ENCODE measurements around the gene AGPS.
"Not testable (repeated sequence)": the region's sequence is repeated elsewhere in the genome, so short reads cannot be mapped to it uniquely, and the experiment has no call there.

The AGPS gene

DNA sequence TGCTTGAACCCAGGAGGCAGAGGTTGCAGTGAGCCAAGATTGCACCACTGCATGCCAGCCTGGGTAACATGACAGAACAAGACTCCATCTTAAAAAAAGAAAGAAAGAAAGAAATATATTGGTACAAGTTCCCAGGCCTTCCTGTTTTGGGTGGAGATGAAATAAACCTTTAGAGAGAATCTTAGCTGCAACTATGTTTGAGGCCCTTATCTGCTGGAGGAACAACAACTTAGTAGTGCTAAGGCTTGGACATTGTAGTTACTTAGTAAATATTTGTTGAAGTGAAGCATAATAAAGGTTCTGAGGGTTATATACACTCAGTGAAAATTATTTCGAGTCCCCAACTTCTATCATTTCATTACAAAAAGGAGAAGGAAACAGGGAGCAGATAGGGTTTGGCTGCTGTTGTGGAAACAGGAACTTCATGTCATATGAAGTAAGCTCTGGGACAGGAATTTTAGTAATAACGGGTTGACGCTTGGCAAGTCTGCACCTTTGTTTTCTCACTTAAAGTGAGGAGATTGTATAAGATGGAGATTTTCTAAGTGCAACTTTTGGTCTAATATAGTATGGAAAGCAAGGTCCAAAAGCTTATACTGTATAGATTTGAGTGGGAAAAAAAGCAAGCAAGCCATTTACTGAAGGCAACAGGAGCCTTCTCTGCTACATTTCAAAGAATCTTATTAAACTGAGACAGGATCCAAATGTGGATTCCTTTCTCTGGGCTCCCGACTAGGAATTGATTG is 40.0 kb upstream of the AGPS start:
- Histone ChIP-seq H3K27ac (ENCODE audit: insufficient read depth, low read depth, low read length, poor library complexity, severe bottlenecking) (no peak overlapping the region), H3K36me3 (ENCODE audit: control insufficient read depth, insufficient read depth, low read length) (no peaks in the 10 kb centered on the region), H3K9me3 (ENCODE audit: control insufficient read depth, low read length) (no peaks in the 10 kb centered on the region), H3K4me1 (ENCODE audit: control insufficient read depth, insufficient read depth, low read length) (no peaks in the 10 kb centered on the region), H3K4me3 (ENCODE audit: insufficient read depth, low read depth, low read length) (no peak overlapping the region), H3K27me3 (ENCODE audit: control insufficient read depth, insufficient read depth, low read length, poor library complexity, severe bottlenecking) (no peaks in the 10 kb centered on the region)
- WGBS, 2 experiments = 87 to 94% methylated on average over 3 to 4 of the region's 4 CpGs

DNA sequence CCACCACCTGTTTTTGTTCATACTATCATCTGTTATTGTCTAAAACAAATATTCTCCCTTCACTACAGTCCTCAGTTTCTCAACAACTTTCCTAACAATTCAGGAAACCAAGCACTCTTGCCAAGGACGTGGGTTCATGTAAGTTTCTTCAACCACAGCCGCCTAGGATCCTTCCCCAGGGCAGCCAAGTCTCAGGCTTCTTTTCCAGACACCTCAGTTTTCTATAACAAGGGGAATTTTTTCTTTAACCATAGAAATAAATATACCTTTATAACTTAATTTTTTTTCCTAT is 39.4 kb upstream of the AGPS start:
- no peaks in the 10 kb centered on the region for H3K4me1 ChIP-seq (ENCODE audit: control insufficient read depth, insufficient read depth, low read length)
- no peaks in the 10 kb centered on the region for H3K27me3 ChIP-seq (ENCODE audit: control insufficient read depth, insufficient read depth, low read length, poor library complexity, severe bottlenecking)
- no peaks in the 10 kb centered on the region for H3K36me3 ChIP-seq (ENCODE audit: control insufficient read depth, insufficient read depth, low read length)
- no peaks in the 10 kb centered on the region for H3K9me3 ChIP-seq (ENCODE audit: control insufficient read depth, low read length)
- WGBS, 2 experiments = 88 to 89% methylated on average over 2 of the region's 2 CpGs
- no peak overlapping the region for H3K27ac ChIP-seq (ENCODE audit: insufficient read depth, low read depth, low read length, poor library complexity, severe bottlenecking)
- no peak overlapping the region for H3K4me3 ChIP-seq (ENCODE audit: insufficient read depth, low read depth, low read length)

DNA sequence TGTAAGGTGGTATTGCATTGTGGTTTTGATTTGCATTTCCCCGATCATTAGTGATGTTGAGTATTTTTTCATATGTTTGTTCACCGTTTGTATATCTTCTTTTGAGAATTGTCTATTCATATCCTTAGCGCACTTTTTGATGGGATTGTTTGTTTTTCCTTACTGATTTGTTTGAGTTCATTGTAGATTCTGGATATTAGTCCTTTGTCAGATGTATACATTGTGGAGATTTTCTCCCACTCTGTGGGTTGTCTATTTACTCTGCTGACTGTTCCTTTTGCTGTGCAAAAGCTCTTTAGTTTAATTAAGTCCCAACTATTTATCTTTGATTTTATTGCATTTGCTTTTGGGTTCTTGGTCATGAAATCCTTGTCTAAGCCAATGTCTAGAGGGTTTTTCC is 38.0 kb upstream of the AGPS start:
- H3K9me3 ChIP-seq (ENCODE audit: control insufficient read depth, low read length); H3K4me1 ChIP-seq (ENCODE audit: control insufficient read depth, insufficient read depth, low read length): not testable (repeated sequence)
- 93 to 99% methylated on average over 3 of the region's 3 CpGs for WGBS, 2 experiments

DNA sequence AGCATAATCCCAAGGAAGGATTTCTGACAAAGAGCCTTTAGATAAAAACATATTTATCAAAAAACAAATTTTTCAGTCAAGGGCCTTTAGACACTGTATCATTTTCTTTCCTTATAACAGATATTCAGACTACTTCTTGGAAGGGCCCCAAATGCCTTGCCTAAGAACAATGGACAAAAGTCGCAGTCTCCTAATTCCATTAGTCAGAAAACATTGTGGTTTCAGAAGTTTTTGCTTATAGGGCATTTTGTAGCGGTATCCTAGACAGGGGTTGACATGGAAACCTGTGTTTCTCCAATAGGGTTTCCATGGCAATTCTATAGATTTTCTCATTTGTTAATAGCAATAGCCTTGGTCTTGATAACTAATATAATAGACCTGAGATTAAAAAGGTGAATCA is 36.7 kb upstream of the AGPS start:
- 91 to 100% methylated on average over 2 of the region's 2 CpGs for WGBS, 2 experiments
- Histone ChIP-seq H3K36me3 (ENCODE audit: control insufficient read depth, insufficient read depth, low read length) (no peaks in the 10 kb centered on the region), H3K27me3 (ENCODE audit: control insufficient read depth, insufficient read depth, low read length, poor library complexity, severe bottlenecking) (no peaks in the 10 kb centered on the region), H3K4me1 (ENCODE audit: control insufficient read depth, insufficient read depth, low read length) (no peaks in the 10 kb centered on the region), H3K9me3 (ENCODE audit: control insufficient read depth, low read length) (no peaks in the 10 kb centered on the region), H3K27ac (ENCODE audit: insufficient read depth, low read depth, low read length, poor library complexity, severe bottlenecking) (no peak overlapping the region), H3K4me3 (ENCODE audit: insufficient read depth, low read depth, low read length) (no peak overlapping the region)

More for the DNA sequence above, 38.0 kb upstream of the AGPS start:
- not testable (repeated sequence) for H3K27me3 ChIP-seq (ENCODE audit: control insufficient read depth, insufficient read depth, low read length, poor library complexity, severe bottlenecking); H3K36me3 ChIP-seq (ENCODE audit: control insufficient read depth, insufficient read depth, low read length); H3K4me3 ChIP-seq (ENCODE audit: insufficient read depth, low read depth, low read length); H3K27ac ChIP-seq (ENCODE audit: insufficient read depth, low read depth, low read length, poor library complexity, severe bottlenecking)

DNA sequence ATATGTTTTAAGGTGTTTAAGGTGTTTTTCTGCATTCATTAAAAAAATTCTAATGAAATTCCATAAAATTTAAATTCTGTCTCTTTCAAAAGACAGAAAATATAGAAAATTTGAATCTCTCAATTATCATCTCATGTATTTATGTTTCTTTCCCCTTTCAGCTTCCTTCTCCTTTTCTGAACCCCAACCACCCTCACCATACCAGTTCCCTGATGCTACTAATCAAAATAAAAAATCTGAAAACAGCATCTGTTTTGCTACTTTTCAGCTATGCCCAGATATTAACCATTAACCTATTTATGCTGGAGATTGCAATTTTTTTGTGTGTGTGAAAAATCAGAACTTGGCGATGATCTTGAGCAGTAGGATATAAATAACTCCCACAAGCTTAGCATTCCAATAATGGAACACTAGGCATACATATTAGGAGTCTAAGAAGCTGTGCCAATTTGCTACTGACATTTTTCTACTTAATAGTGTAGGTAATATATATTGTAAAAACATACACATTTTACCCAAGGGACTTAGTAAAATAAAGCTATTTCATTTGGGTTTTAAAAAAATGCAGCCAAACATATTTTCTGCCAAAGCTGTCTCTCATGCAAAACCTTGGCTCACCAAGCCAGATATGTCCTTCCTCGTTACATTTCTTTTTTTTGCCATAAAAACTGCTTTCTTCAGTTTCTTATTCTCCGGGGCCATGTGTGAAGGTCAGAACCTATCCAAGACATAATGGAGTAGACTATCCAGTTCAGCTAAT is 32.6 kb upstream of the AGPS start:
- Histone ChIP-seq H3K36me3 (ENCODE audit: control insufficient read depth, insufficient read depth, low read length) (no peaks in the 10 kb centered on the region), H3K4me3 (ENCODE audit: insufficient read depth, low read depth, low read length) (no peak overlapping the region), H3K4me1 (ENCODE audit: control insufficient read depth, insufficient read depth, low read length) (peaks cover 4% of the 10 kb centered on the region), H3K9me3 (ENCODE audit: control insufficient read depth, low read length) (no peaks in the 10 kb centered on the region), H3K27me3 (ENCODE audit: control insufficient read depth, insufficient read depth, low read length, poor library complexity, severe bottlenecking) (no peaks in the 10 kb centered on the region), H3K27ac (ENCODE audit: insufficient read depth, low read depth, low read length, poor library complexity, severe bottlenecking) (no peak overlapping the region)
- 90 to 92% methylated on average over 2 of the region's 3 CpGs for whole genome bisulfite sequencing, 2 experiments

GRCh38 chr2:177362499-177362898 is 30.1 kb upstream of the AGPS start:
- Histone ChIP-seq H3K36me3 (ENCODE audit: control insufficient read depth, insufficient read depth, low read length) (no peaks in the 10 kb centered on the region), H3K4me1 (ENCODE audit: control insufficient read depth, insufficient read depth, low read length) (peaks cover 4% of the 10 kb centered on the region), H3K27ac (ENCODE audit: insufficient read depth, low read depth, low read length, poor library complexity, severe bottlenecking) (no peak overlapping the region), H3K27me3 (ENCODE audit: control insufficient read depth, insufficient read depth, low read length, poor library complexity, severe bottlenecking) (no peaks in the 10 kb centered on the region), H3K4me3 (ENCODE audit: insufficient read depth, low read depth, low read length) (no peak overlapping the region), H3K9me3 (ENCODE audit: control insufficient read depth, low read length) (no peaks in the 10 kb centered on the region)
- WGBS, 2 experiments = 79 to 94% methylated on average over 3 of the region's 3 CpGs

- H3K36me3 ChIP-seq (ENCODE audit: control insufficient read depth, insufficient read depth, low read length) = no peaks in the 10 kb centered on the region
- H3K4me1 ChIP-seq (ENCODE audit: control insufficient read depth, insufficient read depth, low read length) = peaks cover 4% of the 10 kb centered on the region
- H3K9me3 ChIP-seq (ENCODE audit: control insufficient read depth, low read length) = no peaks in the 10 kb centered on the region
- H3K27me3 ChIP-seq (ENCODE audit: control insufficient read depth, insufficient read depth, low read length, poor library complexity, severe bottlenecking) = no peaks in the 10 kb centered on the region
- no peak overlapping the region for H3K4me3 ChIP-seq (ENCODE audit: insufficient read depth, low read depth, low read length)
- WGBS, 2 experiments = 92 to 93% methylated on average over 7 of the region's 7 CpGs
- H3K27ac ChIP-seq (ENCODE audit: insufficient read depth, low read depth, low read length, poor library complexity, severe bottlenecking) = no peak overlapping the region
Observed at GRCh38 chr2:177363332-177363731, 29.2 kb upstream of the AGPS start.

- H3K4me1 ChIP-seq (ENCODE audit: control insufficient read depth, insufficient read depth, low read length); H3K27me3 ChIP-seq (ENCODE audit: control insufficient read depth, insufficient read depth, low read length, poor library complexity, severe bottlenecking); H3K27ac ChIP-seq (ENCODE audit: insufficient read depth, low read depth, low read length, poor library complexity, severe bottlenecking); H3K4me3 ChIP-seq (ENCODE audit: insufficient read depth, low read depth, low read length); H3K9me3 ChIP-seq (ENCODE audit: control insufficient read depth, low read length); H3K36me3 ChIP-seq (ENCODE audit: control insufficient read depth, insufficient read depth, low read length): not testable (repeated sequence)
Observed at GRCh38 chr2:177365764-177366163, 26.8 kb upstream of the AGPS start.

- H3K9me3 ChIP-seq (ENCODE audit: control insufficient read depth, low read length); H3K27ac ChIP-seq (ENCODE audit: insufficient read depth, low read depth, low read length, poor library complexity, severe bottlenecking); H3K4me3 ChIP-seq (ENCODE audit: insufficient read depth, low read depth, low read length); H3K36me3 ChIP-seq (ENCODE audit: control insufficient read depth, insufficient read depth, low read length); H3K27me3 ChIP-seq (ENCODE audit: control insufficient read depth, insufficient read depth, low read length, poor library complexity, severe bottlenecking); H3K4me1 ChIP-seq (ENCODE audit: control insufficient read depth, insufficient read depth, low read length): not testable (repeated sequence)
- WGBS, 2 experiments = 92 to 100% methylated on average over 1 of the region's 1 CpG
Observed at GRCh38 chr2:177368023-177368422, 24.6 kb upstream of the AGPS start.

DNA sequence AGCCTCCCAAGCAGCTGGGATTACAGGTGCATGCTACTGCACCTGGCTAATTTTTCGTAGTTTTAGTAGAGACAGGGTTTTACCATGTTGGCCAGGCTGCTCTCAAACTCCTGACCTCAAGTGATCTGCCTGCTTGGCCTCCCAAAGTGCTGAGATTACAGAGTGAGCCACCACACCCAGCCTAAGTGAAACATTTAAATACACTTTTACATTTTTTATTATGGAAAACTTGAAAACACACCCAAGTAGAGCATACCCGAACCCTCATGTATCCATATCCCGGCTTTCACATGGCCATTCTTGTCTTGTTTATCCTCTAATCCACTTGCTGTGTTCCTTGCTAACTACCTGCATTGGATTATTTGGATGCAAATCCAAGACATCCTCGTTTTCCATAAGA is 13.2 kb upstream of the AGPS start:
- Histone ChIP-seq H3K4me1 (ENCODE audit: control insufficient read depth, insufficient read depth, low read length) (no peaks in the 10 kb centered on the region), H3K4me3 (ENCODE audit: insufficient read depth, low read depth, low read length) (no peak overlapping the region), H3K27me3 (ENCODE audit: control insufficient read depth, insufficient read depth, low read length, poor library complexity, severe bottlenecking) (no peaks in the 10 kb centered on the region), H3K36me3 (ENCODE audit: control insufficient read depth, insufficient read depth, low read length) (no peaks in the 10 kb centered on the region), H3K27ac (ENCODE audit: insufficient read depth, low read depth, low read length, poor library complexity, severe bottlenecking) (no peak overlapping the region), H3K9me3 (ENCODE audit: control insufficient read depth, low read length) (no peaks in the 10 kb centered on the region)
- 91 to 92% methylated on average over 4 of the region's 4 CpGs for WGBS, 2 experiments

All from ectodermal cell (in vitro differentiated cells).